HepG2 (cell line): ENCODE data around the gene ACAP3.

Experiments
- CTCF ChIP-seq: sonication (generic); formaldehyde crosslinking; IDR thresholded peaks from 2 replicates; pipeline ENCODE4 v1.5.0; 2020; ENCODE audit warnings: mild to moderate bottlenecking, missing genetic modification reagents, moderate library complexity
- HMGXB3 ChIP-seq: sonication (generic); formaldehyde crosslinking; IDR thresholded peaks from 2 replicates; pipeline ENCODE4 v1.4.0; 2020; ENCODE audit warnings: missing genetic modification reagents, borderline replicate concordance
- JUNB ChIP-seq: sonication (generic); formaldehyde crosslinking; IDR thresholded peaks from 2 replicates; pipeline ENCODE4 v1.8.0; 2022; ENCODE audit warnings: missing genetic modification reagents, mild to moderate bottlenecking, borderline replicate concordance
- ZFP36L2 ChIP-seq: sonication (generic); formaldehyde crosslinking; IDR thresholded peaks from 2 replicates; pipeline ENCODE4 v1.4.0; 2020; ENCODE audit warnings: missing genetic modification reagents
- ZNF275 ChIP-seq: sonication (generic); formaldehyde crosslinking; IDR thresholded peaks from 2 replicates; pipeline ENCODE4 v1.8.0; 2022; ENCODE audit warnings: missing genetic modification reagents, mild to moderate bottlenecking, inconsistent platforms, borderline replicate concordance

- no peak for TF ChIP-seq CTCF
- TF ChIP-seq HMGXB3 = no peak
- no peak for TF ChIP-seq JUNB
- no peak for TF ChIP-seq ZNF275
- TF ChIP-seq ZFP36L2 = no peak
These were observed 40.0 kb downstream of the ACAP3 start for GRCh38 chr1:1267488-1268283.
